Measurements from ENCODE around the gene REV1. TPM values are rescaled to one million over a fixed set of nuclear protein-coding genes. Genes with fewer than 3 reads are reported as not detected.

The REV1 gene
- total RNA-seq, 2 experiments from 2014 or later, result 51.6 to 68.1 TPM

DNA sequence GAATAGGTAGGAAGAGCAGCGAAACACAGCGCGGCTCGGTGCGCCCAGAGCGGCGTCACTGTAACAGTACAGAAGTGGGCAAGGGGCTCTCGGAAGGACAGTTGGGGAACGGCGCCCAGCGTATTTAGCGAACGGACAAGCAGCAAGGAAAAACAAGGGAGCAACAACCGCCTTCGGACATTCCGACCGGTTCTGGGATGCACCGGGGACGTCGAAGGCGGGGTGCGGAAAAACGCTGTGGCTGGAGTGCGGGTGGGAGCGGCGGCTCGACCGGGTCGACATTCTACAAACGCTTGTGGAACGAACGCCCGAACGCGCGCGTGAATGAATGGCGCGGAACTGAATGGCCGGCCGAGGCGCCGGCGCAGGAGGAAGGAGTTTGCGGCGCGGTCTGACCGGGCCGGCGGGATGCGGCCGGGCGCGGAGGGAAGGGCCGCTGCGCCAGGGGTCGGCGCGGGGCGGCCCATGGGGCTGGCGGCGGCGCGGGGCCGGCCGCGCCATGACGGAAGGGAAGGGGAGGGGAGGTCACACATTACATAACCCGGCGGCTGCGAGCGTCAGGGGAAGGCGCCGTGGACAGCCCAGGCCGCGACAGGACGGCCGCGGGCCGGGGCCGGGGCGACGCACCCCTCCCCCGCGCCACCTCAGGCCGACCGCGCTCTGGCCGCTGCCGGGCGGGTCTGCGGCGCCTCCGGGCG, 605 bp downstream of the REV1 start:
- Histone ChIP-seq H3K79me2 (ENCODE audit: insufficient read depth, low read depth, low read length) (peaks cover 49% of the 10 kb centered on the region), H4K20me1 (ENCODE audit: insufficient read depth, low read length) (peaks cover 32% of the 10 kb centered on the region), H3K4me1 (ENCODE audit: insufficient read depth, low read length, poor library complexity, severe bottlenecking) (peaks cover 28% of the 10 kb centered on the region), H3K36me3 (ENCODE audit: insufficient read depth, low read length) (peaks cover 4% of the 10 kb centered on the region), H3K9me2 (ENCODE audit: insufficient read depth, low read length) (no peaks in the 10 kb centered on the region), H2AFZ (ENCODE audit: low read length) (peak overlapping the region; percentile 11; the same call in 1 of the 2 replicates), H3K4me3 (ENCODE audit: low read depth, low read length, poor library complexity, severe bottlenecking) (peak overlapping the region; percentile 78), H3K9me3 (ENCODE audit: low read length) (no peaks in the 10 kb centered on the region), H3K27ac (ENCODE audit: low read depth, low read length, poor library complexity, severe bottlenecking) (peak overlapping the region; percentile 40), H3K4me2 (ENCODE audit: low read length) (peak overlapping the region; percentile 69)
- peak; percentile 63 for DNase-seq (ENCODE audit: low spot score)
- no TSS peak for BruUV-seq (replicated peaks)
- ChIA-PET CTCF (ENCODE audit: unreplicated experiment) (no interaction called here), POLR2A (no interaction called here)
- no peak for TF ChIP-seq EZH2phosphoT487 (IDR thresholded peaks at IDR 0.05; ENCODE audit: borderline replicate concordance, low read depth, low read length)
- TF ChIP-seq, protein P1, sequence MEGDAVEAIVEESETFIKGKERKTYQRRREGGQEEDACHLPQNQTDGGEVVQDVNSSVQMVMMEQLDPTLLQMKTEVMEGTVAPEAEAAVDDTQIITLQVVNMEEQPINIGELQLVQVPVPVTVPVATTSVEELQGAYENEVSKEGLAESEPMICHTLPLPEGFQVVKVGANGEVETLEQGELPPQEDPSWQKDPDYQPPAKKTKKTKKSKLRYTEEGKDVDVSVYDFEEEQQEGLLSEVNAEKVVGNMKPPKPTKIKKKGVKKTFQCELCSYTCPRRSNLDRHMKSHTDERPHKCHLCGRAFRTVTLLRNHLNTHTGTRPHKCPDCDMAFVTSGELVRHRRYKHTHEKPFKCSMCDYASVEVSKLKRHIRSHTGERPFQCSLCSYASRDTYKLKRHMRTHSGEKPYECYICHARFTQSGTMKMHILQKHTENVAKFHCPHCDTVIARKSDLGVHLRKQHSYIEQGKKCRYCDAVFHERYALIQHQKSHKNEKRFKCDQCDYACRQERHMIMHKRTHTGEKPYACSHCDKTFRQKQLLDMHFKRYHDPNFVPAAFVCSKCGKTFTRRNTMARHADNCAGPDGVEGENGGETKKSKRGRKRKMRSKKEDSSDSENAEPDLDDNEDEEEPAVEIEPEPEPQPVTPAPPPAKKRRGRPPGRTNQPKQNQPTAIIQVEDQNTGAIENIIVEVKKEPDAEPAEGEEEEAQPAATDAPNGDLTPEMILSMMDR (conservative IDR thresholded peaks at IDR 0.05; ENCODE audit: low read length), result no peak
- intact Hi-C loops (cut with micrococcal nuclease; ENCODE audit: unreplicated experiment), result no loop called here

DNA sequence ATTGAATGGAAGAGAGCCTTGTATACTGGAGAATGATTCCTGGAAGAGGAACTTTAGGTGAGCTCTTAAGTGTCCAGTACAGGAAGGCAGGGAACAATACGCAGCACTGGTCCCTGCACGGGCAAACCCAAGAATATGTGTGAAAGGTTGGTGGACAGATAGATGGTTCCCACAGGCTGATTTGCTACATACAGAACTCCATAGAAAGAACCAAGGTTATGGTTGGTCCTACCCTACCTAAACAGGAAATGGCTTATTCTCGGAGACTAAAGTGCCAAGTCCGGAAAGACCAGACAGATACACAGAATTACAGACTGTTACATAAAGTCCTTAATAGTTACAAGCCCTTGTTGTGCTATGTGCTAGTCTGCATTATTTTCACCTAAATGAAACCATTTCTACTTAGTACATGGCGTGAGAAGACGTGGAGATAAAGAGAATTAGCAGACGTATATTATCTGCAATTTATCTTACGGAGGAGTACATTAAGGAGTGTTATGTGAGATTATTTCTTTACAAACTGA, 1.2 kb downstream of the REV1 start:
- H3K9me2 ChIP-seq (ENCODE audit: insufficient read depth, low read length), result no peaks in the 10 kb centered on the region
- TF ChIP-seq, protein P1 (conservative IDR thresholded peaks at IDR 0.05; ENCODE audit: low read length), result no peak
- TF ChIP-seq EZH2phosphoT487 (IDR thresholded peaks at IDR 0.05; ENCODE audit: borderline replicate concordance, low read depth, low read length), result no peak
- peaks cover 28% of the 10 kb centered on the region for H3K4me1 ChIP-seq (ENCODE audit: insufficient read depth, low read length, poor library complexity, severe bottlenecking)
- peak; percentile 55 for DNase-seq (ENCODE audit: low spot score)
- H3K4me3 ChIP-seq (ENCODE audit: low read depth, low read length, poor library complexity, severe bottlenecking), result peak overlapping the region; percentile 78
- H3K79me2 ChIP-seq (ENCODE audit: insufficient read depth, low read depth, low read length), result peaks cover 55% of the 10 kb centered on the region
- intact Hi-C loops (cut with micrococcal nuclease; ENCODE audit: unreplicated experiment), result no loop called here
- peaks cover 4% of the 10 kb centered on the region for H3K36me3 ChIP-seq (ENCODE audit: insufficient read depth, low read length)
- BruUV-seq (replicated peaks), result no TSS peak
- peaks cover 32% of the 10 kb centered on the region for H4K20me1 ChIP-seq (ENCODE audit: insufficient read depth, low read length)
- ChIA-PET POLR2A (interaction anchor here (0.6 kb wide), 1 partner anchor 348 kb away, joined by 4 read pairs; the partner anchor contains the start of gene C2orf15), CTCF (ENCODE audit: unreplicated experiment) (no interaction called here)
- no peaks in the 10 kb centered on the region for H3K9me3 ChIP-seq (ENCODE audit: low read length)
- peak overlapping the region; percentile 11; the same call in 1 of the 2 replicates for H2AFZ ChIP-seq (ENCODE audit: low read length)
- peak overlapping the region; percentile 40 for H3K27ac ChIP-seq (ENCODE audit: low read depth, low read length, poor library complexity, severe bottlenecking)
- H3K4me2 ChIP-seq (ENCODE audit: low read length), result peak overlapping the region; percentile 69

DNA sequence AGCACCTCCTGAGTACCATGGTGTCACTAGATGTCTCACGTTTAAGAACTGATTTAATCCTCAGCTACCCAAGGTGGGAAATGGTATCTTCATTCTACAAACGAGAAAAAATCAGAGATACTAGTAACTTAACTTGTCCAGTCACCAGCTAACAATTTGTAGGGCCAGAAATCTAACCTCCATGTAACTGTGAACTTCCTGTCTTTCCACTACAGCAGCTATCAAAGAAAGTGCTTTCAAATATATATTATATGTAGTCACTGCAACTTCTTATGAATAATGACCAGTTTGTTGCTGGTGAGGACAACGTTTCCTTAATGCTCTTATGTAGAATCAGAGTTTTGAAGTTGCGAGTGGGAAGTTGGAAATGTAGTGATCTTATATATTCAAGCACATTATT, 1.9 kb downstream of the REV1 start:
- ChIA-PET CTCF (ENCODE audit: unreplicated experiment) (no interaction called here), POLR2A (interaction anchor here (0.6 to 0.7 kb wide), 2 partner anchors 152 to 347 kb away, joined by 3 to 4 read pairs; partner anchors contain the start of genes C2orf15 and TXNDC9)
- no peak for DNase-seq (ENCODE audit: low spot score)
- H3K27ac ChIP-seq (ENCODE audit: low read depth, low read length, poor library complexity, severe bottlenecking), result no peak overlapping the region
- H3K79me2 ChIP-seq (ENCODE audit: insufficient read depth, low read depth, low read length), result peaks cover 62% of the 10 kb centered on the region
- TF ChIP-seq EZH2phosphoT487 (IDR thresholded peaks at IDR 0.05; ENCODE audit: borderline replicate concordance, low read depth, low read length), result no peak
- TF ChIP-seq, protein P1 (conservative IDR thresholded peaks at IDR 0.05; ENCODE audit: low read length), result no peak
- peaks cover 4% of the 10 kb centered on the region for H3K36me3 ChIP-seq (ENCODE audit: insufficient read depth, low read length)
- peaks cover 32% of the 10 kb centered on the region for H4K20me1 ChIP-seq (ENCODE audit: insufficient read depth, low read length)
- H2AFZ ChIP-seq (ENCODE audit: low read length), result no peak overlapping the region
- BruUV-seq (replicated peaks), result TSS peak; percentile 55
- intact Hi-C loops (cut with micrococcal nuclease; ENCODE audit: unreplicated experiment), result no loop called here
- H3K9me3 ChIP-seq (ENCODE audit: low read length), result no peaks in the 10 kb centered on the region
- peak overlapping the region; percentile 78 for H3K4me3 ChIP-seq (ENCODE audit: low read depth, low read length, poor library complexity, severe bottlenecking)
- H3K4me1 ChIP-seq (ENCODE audit: insufficient read depth, low read length, poor library complexity, severe bottlenecking), result peaks cover 28% of the 10 kb centered on the region
- peak overlapping the region; percentile 69 for H3K4me2 ChIP-seq (ENCODE audit: low read length)
- no peaks in the 10 kb centered on the region for H3K9me2 ChIP-seq (ENCODE audit: insufficient read depth, low read length)
